ENCODE measurements around the gene FOXO3.

The FOXO3 gene

DNA sequence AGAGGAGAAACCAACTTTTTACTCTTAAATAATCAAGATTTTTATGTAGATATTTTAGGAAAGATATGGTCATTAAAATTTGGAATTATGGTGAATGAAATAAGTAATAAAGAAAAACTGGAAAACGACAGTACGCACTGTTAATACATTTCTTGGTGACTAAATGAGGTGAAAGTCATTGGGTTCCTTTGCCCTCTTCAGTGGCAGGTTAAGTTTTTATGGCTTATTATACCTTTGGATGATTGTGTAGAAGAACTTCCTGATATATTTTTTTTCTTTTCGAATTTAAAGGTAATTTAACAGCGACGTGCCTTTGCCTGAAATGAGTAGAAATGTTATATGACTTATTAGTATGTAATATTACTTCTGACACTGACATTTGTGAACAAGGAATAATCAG is 43.4 kb downstream of the FOXO3 start:
- DNase-seq: no peak

DNA sequence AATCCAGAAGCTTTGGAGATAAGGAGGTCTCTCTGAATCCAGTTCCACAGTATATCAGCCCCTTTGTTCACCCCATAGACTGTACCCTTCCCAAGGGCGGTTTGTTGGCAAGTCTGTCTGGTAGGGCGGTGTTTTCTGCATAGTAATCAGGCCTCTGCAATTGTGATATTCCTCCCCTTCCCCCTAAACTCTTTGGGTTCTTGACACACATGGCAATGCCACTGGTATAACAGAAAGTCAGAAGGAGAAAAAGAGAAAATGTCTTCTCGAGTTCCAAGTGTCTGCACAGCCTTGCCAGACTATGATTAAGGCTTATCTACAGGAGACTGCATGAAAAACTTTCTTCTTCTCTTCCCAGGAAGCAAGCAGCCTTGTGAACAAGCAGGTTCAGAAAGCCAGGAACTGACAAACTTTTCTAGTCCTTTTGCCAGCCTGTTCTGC is 45.6 kb downstream of the FOXO3 start:
- no peak for DNase-seq

DNA sequence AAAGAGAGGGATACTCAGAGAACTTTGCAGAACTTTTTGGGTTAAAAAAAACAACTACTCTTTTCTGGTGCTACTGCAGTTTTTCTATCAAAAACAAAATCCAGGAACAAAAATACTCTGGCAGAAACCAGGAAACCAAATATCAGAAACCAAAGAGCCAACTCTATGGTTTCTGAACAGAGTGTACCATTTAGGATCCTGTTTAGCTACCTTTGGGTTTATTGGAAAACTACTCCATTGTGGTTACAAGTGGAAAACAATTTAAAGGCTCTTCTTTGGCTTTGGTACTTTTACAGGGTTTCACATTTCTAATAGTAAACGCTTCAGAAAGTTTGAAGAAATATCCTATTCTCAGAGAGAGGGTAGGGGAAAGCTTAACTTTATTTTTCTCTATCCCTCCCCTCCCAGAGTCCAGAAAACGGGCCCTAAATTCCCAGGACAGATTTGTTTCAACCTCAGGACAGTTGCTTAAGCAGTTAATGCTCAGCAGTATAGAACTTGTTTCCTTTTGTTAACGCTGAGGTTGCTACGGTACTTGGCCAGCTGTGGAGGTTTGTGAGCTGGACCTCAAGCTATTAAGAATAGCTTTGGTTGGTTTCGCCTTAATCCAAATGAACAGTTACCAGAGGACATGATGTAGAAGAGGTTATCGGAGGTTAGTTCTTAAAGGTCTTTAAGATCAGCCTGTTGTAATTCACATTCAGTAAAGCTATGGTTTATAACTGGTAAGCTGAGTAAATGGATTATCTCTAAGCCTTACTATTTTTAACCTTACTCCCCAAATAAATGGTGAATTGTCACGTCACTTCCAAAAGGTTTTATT is 47.9 kb downstream of the FOXO3 start:
- DNase-seq: no peak

DNA sequence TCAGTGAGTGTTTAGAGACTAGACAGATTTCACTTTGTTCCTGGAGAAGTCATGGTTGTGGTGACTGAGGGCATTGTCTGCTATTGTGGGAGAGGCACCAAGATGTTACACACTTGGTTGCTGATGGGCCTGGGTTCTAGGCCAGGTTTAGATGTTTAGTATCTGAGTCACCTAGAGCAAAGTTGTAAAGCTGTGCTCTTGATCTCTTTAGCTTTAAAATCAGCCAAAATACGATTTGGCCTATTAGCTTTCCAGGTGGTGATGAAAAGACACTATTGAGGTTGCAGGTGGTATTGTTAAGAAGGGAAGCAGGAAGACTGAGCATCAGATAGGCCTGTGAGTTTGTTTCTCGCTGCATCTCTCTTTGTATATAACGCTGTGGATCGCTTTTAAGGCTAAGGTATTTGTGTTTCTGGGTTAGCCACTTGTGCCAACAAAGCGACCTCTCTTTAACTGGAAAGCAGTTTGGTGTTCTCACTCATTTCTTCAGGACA is 48.6 kb downstream of the FOXO3 start:
- no peak for DNase-seq

DNA sequence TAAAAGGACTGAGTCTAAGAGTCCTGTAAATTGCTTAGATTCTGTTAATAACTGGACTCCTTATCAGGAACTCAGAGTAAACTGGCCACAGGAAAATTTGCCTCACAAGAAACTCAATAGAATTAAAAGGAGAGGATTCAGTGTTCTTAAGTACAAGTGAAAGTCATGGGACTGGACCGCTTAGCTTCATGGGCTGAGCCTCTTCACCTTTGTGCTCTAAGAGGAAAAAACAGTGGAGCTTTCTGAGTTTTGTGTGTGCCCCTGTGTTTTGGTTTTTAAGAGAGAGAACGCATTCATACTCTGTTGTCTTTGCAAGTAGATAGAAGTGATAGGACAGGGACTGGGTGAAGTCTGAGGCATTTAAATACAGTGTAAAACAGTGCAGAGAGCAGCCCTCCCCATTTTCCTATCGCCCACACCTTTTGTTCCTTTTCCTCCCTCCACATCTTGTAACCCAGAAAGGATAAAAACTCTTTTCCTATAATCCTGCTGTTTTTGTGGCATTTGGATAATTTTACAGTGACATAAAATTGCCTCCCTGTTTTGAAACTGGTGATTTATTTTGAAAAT is 49.6 kb downstream of the FOXO3 start:
- DNase-seq: no peak

DNA sequence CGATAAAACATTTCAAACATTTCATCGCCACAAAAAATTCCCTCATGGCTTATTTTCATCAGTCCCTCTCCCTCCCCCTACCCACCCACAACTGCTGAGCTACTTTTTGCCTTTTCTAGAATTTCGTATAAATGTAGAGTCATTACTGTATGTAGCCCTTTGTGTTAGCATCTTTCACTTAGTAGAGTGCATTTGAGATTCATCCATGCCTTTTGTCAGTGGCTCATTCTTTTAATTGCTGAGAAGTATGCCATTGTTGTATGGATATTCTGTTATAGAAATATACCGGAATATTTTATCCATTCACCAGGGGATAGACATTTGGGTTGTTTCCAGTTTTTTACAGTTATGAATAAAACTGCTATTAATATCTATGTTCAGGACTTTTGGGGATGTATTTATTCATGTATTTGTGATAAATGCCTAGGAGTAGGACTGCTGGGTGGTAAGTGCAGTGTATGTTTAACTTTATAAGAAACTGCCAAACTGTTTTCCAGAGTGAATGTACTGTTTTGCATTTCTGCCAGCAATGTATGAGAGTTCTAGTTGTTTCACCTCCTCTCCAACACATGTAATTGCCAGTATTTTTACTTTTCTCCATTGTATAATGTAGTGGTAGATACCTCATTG is 50.4 kb downstream of the FOXO3 start:
- DNase-seq: no peak

DNA sequence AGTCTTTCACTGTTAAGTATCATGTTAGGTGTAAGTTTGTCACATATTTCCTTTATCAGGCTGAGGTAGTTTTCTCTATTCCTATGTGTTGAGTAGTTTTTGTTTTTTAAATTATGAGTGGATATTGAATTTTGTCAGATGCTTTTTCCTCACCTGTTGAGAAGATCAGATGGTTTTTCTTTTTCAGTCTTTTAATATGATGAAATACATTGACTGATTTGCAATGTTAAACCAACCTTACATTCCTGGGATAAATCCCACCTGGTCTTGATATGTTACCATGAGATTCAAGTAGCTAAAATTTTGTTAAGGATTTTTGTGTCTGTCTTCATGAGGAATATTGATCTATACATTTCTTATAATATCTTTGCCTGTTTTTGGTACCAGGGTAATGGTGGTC is 52.1 kb downstream of the FOXO3 start:
- no peak for DNase-seq

DNA sequence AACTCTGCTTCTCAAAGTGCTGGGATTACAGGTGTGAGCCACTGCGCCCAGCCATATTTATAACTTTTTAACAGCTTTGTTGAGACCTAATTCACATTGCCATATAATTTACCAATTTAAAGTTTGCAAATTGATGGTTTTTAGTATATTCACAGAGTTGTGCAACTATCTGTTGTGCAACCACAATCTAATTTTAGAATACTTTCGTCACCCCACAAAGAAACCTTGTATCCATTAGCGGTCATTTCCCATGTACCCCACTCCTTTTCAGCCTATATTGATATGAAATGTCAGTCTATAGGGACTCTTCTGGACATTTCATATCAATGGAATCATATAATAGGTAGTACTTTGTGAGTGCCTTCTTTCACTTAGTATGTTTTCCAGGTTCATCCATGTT is 55.8 kb downstream of the FOXO3 start:
- DNase-seq: no peak

DNA sequence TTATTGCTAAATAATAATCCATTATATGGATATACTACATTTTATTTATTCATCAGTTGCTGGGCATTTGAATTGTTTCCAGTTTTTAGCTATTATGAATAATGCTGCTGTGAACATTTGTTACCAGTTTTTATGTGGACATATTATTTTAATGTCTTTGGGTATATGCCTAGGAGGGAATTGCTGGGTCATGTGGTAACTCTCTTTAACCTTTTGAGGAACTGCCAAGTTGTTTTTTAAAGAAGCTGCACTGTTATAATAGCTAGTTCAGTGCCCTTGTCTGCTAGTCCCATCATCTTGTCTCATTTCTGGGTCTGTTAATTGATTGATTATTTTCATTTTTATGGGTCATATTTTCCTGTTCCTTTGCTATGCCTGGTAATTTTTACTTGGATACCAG is 56.3 kb downstream of the FOXO3 start:
- no peak for DNase-seq

DNA sequence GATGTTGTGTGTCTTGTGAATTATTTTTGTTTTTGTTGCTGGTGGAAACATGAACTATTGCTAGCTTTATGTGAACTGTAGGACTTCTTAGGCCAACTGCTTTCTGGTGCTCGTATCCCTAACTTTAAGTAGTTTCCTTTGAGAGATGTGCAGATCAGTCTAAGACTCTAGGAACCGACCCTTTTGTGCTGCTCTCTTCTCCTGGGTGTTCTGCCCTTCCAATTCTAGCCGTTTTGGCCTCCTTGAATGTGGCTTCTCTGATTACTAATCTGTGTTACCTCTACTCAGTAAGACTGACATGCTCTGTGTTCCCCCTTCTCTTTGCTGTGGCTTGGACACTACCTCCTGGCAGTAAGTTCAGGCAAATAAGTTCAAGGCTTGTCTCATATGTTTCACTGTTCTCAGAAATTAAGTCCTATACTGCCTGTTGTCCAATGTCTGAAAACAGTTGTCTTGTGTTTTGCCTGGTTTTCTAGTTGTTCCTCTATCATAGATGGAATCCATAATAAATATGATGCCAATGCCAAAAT is 58.0 kb downstream of the FOXO3 start:
- no peak for DNase-seq

DNA sequence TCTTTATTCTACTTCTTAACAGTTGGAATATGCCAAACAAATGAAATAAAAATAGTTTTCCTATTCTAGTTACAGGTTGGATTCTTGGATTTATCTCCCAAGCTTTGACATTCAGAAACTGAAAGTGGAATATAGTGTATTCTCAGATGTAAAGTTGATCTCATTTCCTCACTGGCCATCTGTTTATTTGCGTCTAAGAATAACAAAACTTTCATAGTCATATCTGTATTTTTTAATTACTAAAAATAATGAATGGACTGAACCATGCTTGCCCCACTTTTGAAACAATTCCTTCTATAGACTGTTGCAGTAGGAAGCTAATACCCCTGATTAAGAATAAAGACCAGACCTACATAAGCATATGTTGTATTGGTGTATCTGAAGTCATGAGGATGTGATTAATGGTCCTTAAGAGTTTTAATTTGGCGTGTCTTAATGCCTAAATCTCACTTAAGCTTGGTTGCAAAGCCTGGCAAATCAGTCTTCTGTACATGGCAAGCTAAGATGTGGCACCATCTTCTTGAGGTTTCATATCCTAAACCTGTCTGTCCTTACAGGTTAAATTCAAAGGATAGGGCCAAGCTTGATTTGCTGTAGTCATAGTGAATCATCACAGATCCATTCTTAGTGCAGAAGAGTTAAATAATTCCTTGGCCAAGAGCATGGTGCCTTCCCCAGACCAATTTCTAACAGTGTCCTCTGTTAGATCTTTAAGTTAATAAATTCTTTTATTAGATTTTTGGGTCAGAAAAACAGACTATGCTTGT is 58.9 kb downstream of the FOXO3 start:
- DNase-seq: no peak

DNA sequence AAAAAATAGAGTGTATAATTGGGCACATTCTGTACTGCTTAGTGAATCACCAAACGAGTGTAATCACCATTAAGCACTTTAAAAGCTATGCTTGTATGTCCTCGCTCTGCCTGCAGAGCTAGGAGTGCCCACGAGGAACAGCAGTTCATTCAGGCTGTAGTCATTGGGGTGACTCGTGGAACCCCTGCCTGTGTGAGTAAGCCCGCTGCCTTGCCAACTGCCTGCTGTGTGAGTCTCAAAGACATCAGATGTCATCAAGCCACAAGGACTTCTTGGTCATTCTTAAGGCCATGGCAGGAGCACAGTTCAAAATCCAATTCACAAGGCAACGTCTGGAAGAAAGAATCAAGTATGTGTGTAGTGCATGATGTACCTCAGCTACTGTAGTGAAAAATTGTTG is 60.4 kb downstream of the FOXO3 start:
- no peak for DNase-seq

DNA sequence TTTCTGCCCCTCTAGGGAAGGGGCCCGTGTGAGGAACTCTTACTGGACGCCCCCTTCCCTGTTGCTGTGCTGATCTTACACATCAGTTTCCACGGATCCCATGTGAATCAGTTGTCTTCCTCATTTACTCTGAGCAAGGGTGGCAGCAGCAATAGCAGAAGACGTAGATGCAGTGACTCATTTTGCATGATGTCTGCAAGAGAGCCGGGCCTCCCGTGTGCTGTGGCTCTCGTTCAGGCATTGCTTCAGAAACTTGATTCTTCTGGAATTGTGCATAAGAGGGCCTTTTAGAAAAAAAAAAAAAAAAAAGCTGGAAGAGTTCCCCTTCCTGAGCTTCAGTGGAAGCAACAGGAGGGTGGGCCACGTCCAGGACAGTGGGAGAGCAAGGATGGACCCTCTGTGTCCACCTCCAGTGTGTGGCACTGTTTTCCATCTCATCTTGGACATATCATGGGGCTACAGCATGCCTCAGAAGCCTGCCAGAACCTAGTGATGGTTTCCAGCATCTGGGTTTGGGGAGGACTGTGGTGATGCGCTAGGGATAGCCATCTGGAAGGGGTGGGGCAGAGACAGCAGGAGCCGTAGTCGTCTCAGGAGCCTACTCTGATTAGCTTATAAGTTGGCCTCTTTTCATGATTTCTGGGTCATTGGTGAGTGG is 62.1 kb downstream of the FOXO3 start:
- no peak for DNase-seq

DNA sequence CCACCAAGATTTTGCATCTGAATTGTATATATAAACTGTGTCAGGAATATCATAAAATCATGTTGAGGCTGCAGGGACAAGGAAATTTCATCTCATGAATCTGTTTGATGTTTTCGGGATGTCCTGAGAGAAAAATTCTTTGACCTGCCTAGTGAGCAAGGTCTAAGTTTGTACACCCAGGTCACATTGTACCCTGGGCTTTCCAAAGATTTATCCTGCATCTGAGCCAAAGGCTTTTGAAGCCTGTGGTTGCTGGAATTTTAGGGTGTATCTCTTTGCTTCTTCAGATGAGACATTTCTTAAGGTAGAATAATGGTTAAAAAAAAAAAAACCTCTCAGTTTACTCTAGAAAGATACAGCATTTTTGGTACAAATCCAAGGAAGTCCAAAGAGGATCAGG is 63.3 kb downstream of the FOXO3 start:
- no peak for DNase-seq

DNA sequence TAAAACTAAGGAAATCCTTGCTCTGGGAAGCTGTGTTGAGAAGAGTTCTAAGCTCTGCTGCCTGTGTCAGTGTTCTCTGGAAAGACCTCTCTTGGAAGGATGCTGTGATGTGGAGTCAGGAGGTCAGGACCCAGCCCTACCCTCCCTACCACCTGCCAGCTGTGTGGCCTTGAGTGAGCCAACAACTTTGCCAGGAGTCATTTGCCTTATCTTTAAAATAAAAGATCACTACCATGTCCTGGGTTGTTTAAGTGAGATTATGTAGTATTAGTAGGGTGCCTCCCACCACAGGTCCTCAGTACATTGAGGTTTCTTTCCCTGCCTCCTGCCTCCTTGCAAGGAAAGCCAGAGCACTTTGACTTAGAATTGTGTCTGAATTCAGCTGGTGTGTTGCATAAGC is 64.9 kb downstream of the FOXO3 start:
- no peak for DNase-seq

DNA sequence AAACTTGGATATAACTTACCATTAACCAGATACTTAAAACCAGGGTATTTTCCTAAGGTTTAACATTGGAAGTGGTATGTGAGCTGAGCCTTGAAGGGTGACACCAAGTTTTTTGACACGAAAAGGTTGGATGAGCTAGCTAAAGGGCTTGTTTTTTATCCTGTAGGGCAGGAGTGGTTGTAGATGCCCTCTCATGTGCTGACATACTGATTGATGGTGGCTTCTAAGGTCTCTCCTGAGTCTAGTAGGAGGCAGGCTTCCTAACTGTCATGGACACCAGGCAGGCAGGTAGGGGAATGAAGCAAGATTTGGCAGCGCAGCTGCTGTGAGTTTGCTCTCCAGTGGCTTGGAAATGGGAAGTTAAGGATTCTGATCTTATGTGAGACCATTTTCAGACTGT is 66.1 kb downstream of the FOXO3 start:
- no peak for DNase-seq

DNA sequence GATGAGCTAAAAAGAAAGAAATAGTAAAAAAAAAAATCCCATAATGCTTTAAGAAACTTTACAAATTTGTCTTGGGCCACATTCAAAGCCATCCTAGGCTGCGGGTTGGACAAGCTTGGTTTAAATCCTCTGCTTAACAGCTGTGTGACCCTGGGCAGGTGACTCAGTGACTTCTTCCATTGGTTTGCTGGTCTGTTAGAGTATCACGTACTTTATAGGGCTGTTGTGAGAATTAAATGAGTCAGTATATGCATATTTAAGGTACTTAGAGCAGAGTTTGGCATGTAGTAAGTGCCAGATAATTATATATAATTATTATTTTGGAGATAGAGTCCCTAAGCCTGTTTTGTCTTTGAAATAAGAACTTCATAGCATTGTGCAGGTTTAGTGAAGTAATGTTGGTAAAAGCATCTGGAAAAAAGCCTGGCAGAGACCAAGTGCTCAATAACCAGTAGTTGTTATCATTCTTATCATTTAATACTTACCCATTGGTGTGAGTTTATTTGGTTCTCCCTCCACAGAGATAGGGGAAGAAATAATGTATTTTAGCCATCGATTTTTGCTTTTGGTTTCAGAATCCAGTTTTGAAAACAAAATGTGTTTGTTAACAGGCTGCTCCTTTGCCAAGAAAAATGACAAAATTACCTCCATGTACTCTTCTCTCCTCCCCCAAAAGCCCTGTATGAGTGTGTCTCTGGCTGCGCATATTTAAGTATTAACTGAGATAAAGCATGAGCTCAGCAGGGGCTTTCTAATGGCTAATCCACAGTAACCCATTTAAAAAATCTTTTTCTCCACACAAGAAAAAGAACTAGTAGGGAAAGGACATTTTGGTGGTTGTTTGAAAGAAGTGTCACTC is 67.2 kb downstream of the FOXO3 start:
- no peak for DNase-seq

DNA sequence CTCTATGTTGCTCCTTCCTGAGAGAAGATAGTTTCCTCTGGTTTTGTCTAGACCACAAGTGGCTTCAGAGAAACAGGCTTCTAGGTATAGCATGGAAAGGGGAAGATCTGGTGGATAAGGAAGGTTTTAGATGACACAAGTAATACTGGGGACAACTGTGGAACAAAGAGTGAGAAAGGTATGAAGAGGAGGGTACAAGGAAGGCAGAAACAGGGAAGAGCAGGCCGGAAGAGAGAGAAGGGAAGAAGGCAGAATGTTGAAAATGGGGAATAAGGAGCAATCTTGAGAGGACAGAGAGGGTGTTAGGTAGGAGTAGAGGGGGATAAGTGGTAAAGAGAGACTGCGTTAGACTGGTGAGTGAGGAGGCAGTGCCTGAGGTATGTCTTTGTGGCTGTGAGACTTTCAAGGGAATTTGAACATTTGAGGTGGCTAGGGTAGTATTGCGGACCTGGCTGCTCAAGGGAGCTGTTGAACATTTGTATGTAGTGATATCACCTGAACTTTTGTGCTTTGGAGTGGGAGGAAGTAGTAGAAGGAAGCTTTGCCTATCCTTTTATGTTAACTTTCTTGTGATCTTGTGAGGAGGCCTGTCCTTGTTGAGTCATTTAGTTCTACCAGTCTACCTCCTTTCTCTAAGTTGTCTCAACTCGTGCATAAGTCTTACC is 69.5 kb downstream of the FOXO3 start:
- no peak for DNase-seq

DNA sequence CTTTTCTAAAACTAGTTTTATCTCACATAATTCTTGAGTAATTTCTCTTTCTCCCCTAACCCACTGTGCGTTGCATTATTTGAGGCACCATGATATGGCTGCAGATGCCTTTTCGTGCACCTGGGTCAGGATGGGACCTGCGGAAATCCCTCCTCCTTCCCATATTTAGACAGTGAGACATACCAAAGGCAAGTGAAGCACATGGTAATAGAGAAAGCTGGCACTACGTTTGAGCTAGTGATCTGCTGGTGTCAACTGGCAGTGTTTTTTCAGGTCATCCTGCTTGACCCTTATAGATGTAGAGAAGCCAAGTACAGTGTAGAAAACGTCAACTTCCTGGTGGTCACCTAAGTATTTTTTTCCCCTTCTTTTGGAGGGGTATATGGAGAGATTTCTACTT is 71.7 kb downstream of the FOXO3 start:
- no peak for DNase-seq

DNA sequence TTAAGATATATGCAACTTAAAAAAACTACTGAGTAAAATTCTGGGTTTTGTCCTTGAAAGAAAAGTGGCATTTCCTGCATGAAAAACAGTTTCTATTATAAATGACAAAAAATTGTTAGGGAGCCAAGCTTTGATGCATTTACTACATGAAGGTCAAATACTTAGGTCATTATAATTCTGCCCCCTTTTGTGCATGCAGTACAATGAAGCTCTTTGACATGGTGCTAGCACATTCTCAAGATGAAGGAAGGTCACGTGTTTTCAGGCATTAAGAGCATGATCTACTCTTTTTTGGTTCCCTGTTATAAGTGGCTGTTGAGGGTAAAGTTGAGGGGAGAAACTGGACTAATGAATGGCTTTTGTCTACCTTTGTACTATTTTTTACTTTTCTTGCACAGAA is 72.7 kb downstream of the FOXO3 start:
- DNase-seq: no peak

All from SHP77 treated with DMSO at 0.1 percent for 48 hours (cell line).